ENCODE measurements around the gene OR2K2. TPM values are rescaled to one million over a fixed set of nuclear protein-coding genes. Genes with fewer than 3 reads are reported as not detected.

OR2K2 gene
- total RNA-seq, 1 experiment from 2014 or later, result not detected

- DNase-seq (ENCODE audit: low read depth, low spot score), result peak; percentile 52
- intact Hi-C loops (cut with micrococcal nuclease; ENCODE audit: unreplicated experiment), result no loop called here
- ATAC-seq, result peak; percentile 88
- POLR2A ChIA-PET, result interaction anchor here (0.6 kb wide), 2 partner anchors 103 to 577 kb away, joined by 4 to 6 read pairs; no protein-coding TSS in a partner anchor
- Histone ChIP-seq H3K4me1 (ENCODE audit: control insufficient read depth, insufficient read depth, low read length) (peaks cover 3% of the 10 kb centered on the region; the same call in 1 of the 2 replicates), H3K4me3 (ENCODE audit: low read depth in 2 of 2, low read length in 2 of 2) (peak overlapping the region in 1 of 2 experiments; percentile 45; a peak in 2 of 4 replicates), H3K27me3 (ENCODE audit: control insufficient read depth, insufficient read depth, low read length) (no peaks in the 10 kb centered on the region), H3K36me3 (ENCODE audit: control insufficient read depth, insufficient read depth, low read length) (0 out of 2 replicates have a peak, but pooled peaks cover 2% of the 10 kb centered on the region), H3K9me3 (ENCODE audit: control insufficient read depth, insufficient read depth, low read depth, low read length) (no peaks in the 10 kb centered on the region), H3K27ac (ENCODE audit: low read length) (peak overlapping the region; percentile 44; the same call in 1 of the 2 replicates)
- CTCF ChIA-PET, result no interaction called here
- TF ChIP-seq CTCF (IDR thresholded peaks at IDR 0.05) (no peak), REST (IDR thresholded peaks at IDR 0.05; ENCODE audit: insufficient read depth in 1 of 2, low read depth in 2 of 2, low read length in 1 of 2) (no peak), POLR2AphosphoS5 (IDR thresholded peaks at IDR 0.05; ENCODE audit: low read depth, low read length) (no peak), SIN3A (IDR thresholded peaks at IDR 0.05; ENCODE audit: borderline replicate concordance, insufficient read depth, low read depth, low read length) (no peak), TCF7L2 (IDR thresholded peaks at IDR 0.05; ENCODE audit: low read depth, low read length) (no peak)
- BruUV-seq (replicated peaks), result no TSS peak
- in situ Hi-C loops (cut with HindIII; ENCODE audit: low pct_unique_long_range_greater_than_20kb, low sequenced_read_pairs), result no loop called here
These were observed 26.6 kb upstream of the OR2K2 start for GRCh38 chr9:111356481-111357244.

GRCh38 chr9:111352545-111352944 is 22.5 kb upstream of the OR2K2 start:
- in situ Hi-C loops (cut with HindIII; ENCODE audit: low pct_unique_long_range_greater_than_20kb, low sequenced_read_pairs), result no loop called here
- ChIA-PET CTCF (no interaction called here), POLR2A (no interaction called here)
- TF ChIP-seq SIN3A (IDR thresholded peaks at IDR 0.05; ENCODE audit: borderline replicate concordance, insufficient read depth, low read depth, low read length) (no peak), POLR2AphosphoS5 (IDR thresholded peaks at IDR 0.05; ENCODE audit: low read depth, low read length) (no peak), TCF7L2 (IDR thresholded peaks at IDR 0.05; ENCODE audit: low read depth, low read length) (no peak), CTCF (IDR thresholded peaks at IDR 0.05) (no peak), REST (IDR thresholded peaks at IDR 0.05; ENCODE audit: insufficient read depth in 1 of 2, low read depth in 2 of 2, low read length in 1 of 2) (no peak)
- BruUV-seq (replicated peaks), result no TSS peak
- Histone ChIP-seq H3K4me1 (ENCODE audit: control insufficient read depth, insufficient read depth, low read length) (peaks cover 7% of the 10 kb centered on the region; the same call in 1 of the 2 replicates), H3K9me3 (ENCODE audit: control insufficient read depth, insufficient read depth, low read depth, low read length) (no peaks in the 10 kb centered on the region), H3K4me3 (ENCODE audit: low read depth in 2 of 2, low read length in 2 of 2) (no peak overlapping the region), H3K27ac (ENCODE audit: low read length) (no peak overlapping the region), H3K36me3 (ENCODE audit: control insufficient read depth, insufficient read depth, low read length) (no peaks in the 10 kb centered on the region), H3K27me3 (ENCODE audit: control insufficient read depth, insufficient read depth, low read length) (no peaks in the 10 kb centered on the region)
- DNase-seq (ENCODE audit: low read depth, low spot score), result no peak
- intact Hi-C loops (cut with micrococcal nuclease; ENCODE audit: unreplicated experiment), result no loop called here
- no peak for ATAC-seq

Measured in Panc1 (cell line).